ENCODE data around the gene CHTOP. TPM values are rescaled to one million over a fixed set of nuclear protein-coding genes. Genes with fewer than 3 reads are reported as not detected.
"Not testable (repeated sequence)": the region's sequence is repeated elsewhere in the genome, so short reads cannot be mapped to it uniquely, and the experiment has no call there.

CHTOP gene
- polyA plus RNA-seq, 4 donors, result 99.3 to 149 (median 123) TPM

GRCh38 chr1:153630384-153630783 lies 3.5 kb upstream of the CHTOP start:
- DNase-seq (ENCODE audit: low read depth in 4 of 4, low spot score in 3 of 4), result no peak

GRCh38 chr1:153631047-153632022 lies 2.5 kb upstream of the CHTOP start:
- DNase-seq (ENCODE audit: low read depth in 4 of 4, low spot score in 3 of 4), result no peak

GRCh38 chr1:153633161-153633753 lies 609 bp upstream of the CHTOP start:
- DNase-seq (ENCODE audit: low read depth in 4 of 4, low spot score in 3 of 4), result no peak

GRCh38 chr1:153635872-153636271 lies 2.0 kb downstream of the CHTOP start:
- DNase-seq (ENCODE audit: low read depth in 4 of 4, low spot score in 3 of 4), result no peak

GRCh38 chr1:153636312-153636711 lies 2.4 kb downstream of the CHTOP start:
- no peak for DNase-seq (ENCODE audit: low read depth in 4 of 4, low spot score in 3 of 4)

GRCh38 chr1:153638261-153638660 lies 4.4 kb downstream of the CHTOP start:
- DNase-seq (ENCODE audit: low read depth in 4 of 4, low spot score in 3 of 4), result no peak

GRCh38 chr1:153639280-153639679 lies 5.4 kb downstream of the CHTOP start:
- no peak for DNase-seq (ENCODE audit: low read depth in 4 of 4, low spot score in 3 of 4)

- not testable (repeated sequence) for DNase-seq (ENCODE audit: low read depth in 4 of 4, low spot score in 3 of 4)
Observed at GRCh38 chr1:153640213-153640612, 6.3 kb downstream of the CHTOP start.

GRCh38 chr1:153640861-153641260 lies 7.0 kb downstream of the CHTOP start:
- DNase-seq (ENCODE audit: low read depth in 4 of 4, low spot score in 3 of 4), result no peak

GRCh38 chr1:153642161-153642560 lies 8.3 kb downstream of the CHTOP start:
- no peak for DNase-seq (ENCODE audit: low read depth in 4 of 4, low spot score in 3 of 4)

GRCh38 chr1:153643100-153643499 lies 9.2 kb downstream of the CHTOP start:
- DNase-seq (ENCODE audit: low read depth in 4 of 4, low spot score in 3 of 4), result no peak

GRCh38 chr1:153643816-153644215 lies 9.9 kb downstream of the CHTOP start:
- DNase-seq (ENCODE audit: low read depth in 4 of 4, low spot score in 3 of 4), result no peak

GRCh38 chr1:153646672-153647345 lies 12.9 kb downstream of the CHTOP start:
- DNase-seq (ENCODE audit: low read depth in 4 of 4, low spot score in 3 of 4), result no peak

- no peak for DNase-seq (ENCODE audit: low read depth in 4 of 4, low spot score in 3 of 4)
Observed at GRCh38 chr1:153647346-153647714, 13.5 kb downstream of the CHTOP start.

- DNase-seq (ENCODE audit: low read depth in 4 of 4, low spot score in 3 of 4), result no peak
Observed at GRCh38 chr1:153648000-153648643, 14.3 kb downstream of the CHTOP start.

GRCh38 chr1:153649137-153649862 lies 15.4 kb downstream of the CHTOP start:
- DNase-seq (ENCODE audit: low read depth in 4 of 4, low spot score in 3 of 4), result no peak

- DNase-seq (ENCODE audit: low read depth in 4 of 4, low spot score in 3 of 4), result no peak
Observed at GRCh38 chr1:153649863-153650235, 16.0 kb downstream of the CHTOP start.

- DNase-seq (ENCODE audit: low read depth in 4 of 4, low spot score in 3 of 4), result no peak
Observed at GRCh38 chr1:153651771-153652170, 17.9 kb downstream of the CHTOP start.

- DNase-seq (ENCODE audit: low read depth in 4 of 4, low spot score in 3 of 4), result no peak
Observed at GRCh38 chr1:153652805-153653500, 19.1 kb downstream of the CHTOP start.

- no peak for DNase-seq (ENCODE audit: low read depth in 4 of 4, low spot score in 3 of 4)
Observed at GRCh38 chr1:153655333-153655732, 21.5 kb downstream of the CHTOP start.
